Ovary (tissue), 9 donors: ENCODE results near the gene NRCAM. TPM values are rescaled to one million over a fixed set of nuclear protein-coding genes. Genes with fewer than 3 reads are reported as not detected.

Experiments
- DNase-seq, 5 donors: peaks; one replicate each; pipeline ENCODE4 v3.0.0-alpha.2; 2019 to 2020
- H3K27ac ChIP-seq, 2 donors: fragments of 200-600 bp; one replicate each; pipeline versions ENCODE4 v1.5.1 to v1.8.0; 2019 to 2022
- H3K27me3 ChIP-seq: fragments of 200-600 bp; one replicate; pipeline ENCODE4 v1.8.0; 2022
- H3K36me3 ChIP-seq: fragments of 200-600 bp; sonication (generic); one replicate; pipeline ENCODE4 v1.5.1; 2019
- H3K4me1 ChIP-seq: one replicate; pipeline ENCODE4 v1.8.1; 2013; ENCODE audit warnings: mild to moderate bottlenecking, moderate library complexity; ENCODE audit not compliant: insufficient read depth
- H3K4me3 ChIP-seq: fragments of 200-600 bp; sonication (generic); one replicate; pipeline ENCODE4 v1.5.1; 2017
- H3K9me3 ChIP-seq, 2 donors: fragments of 200-600 bp in 1 of 2; sonication (generic) in 1 of 2; one replicate each; pipeline versions ENCODE4 v1.5.1 to v1.8.1; 2013 to 2019; ENCODE audit warnings: mild to moderate bottlenecking in 1 of 2, moderate library complexity in 1 of 2
- EP300 ChIP-seq: sonication (generic); formaldehyde crosslinking; IDR thresholded peaks from one replicate; pipeline ENCODE4 v1.6.1; 2017; ENCODE audit warnings: antibody characterized with exemption
- POLR2A ChIP-seq: fragments of 450-650 bp; IDR thresholded peaks from one replicate; pipeline ENCODE4 v1.6.1; 2017; ENCODE audit warnings: antibody characterized with exemption, mild to moderate bottlenecking, moderate library complexity
- WGBS, 3 donors: extraction: QIAGEN DNeasy Blood & Tissue Kit in 1 of 3; methylation state at CpG; one replicate each; pipeline versions ENCODE4 v1.1.5 to v1.1.7; 2013 to 2017; 5-methylcytosine and 5-hydroxymethylcytosine counted together
- intact Hi-C, 4 donors: fragments of 100-400 bp; cut with DNase I; formaldehyde crosslinking; loops; one replicate each; pipeline versions ENCODE4 v1.11.0 to v1.15.1; 2022 to 2023
- polyA plus RNA-seq, 2 donors: library from polyadenylated mRNA; stranded (reverse); fragments of 200-250 nt in 1 of 2; fragments of 350-450 nt in 1 of 2; fragmentation: Illumina TruSeq in 1 of 2; extraction: RNeasy Lipid Tissue Mini Kit (QIAGEN cat#74804) in 1 of 2; gene quantifications; one replicate each; pipeline ENCODE4 v1.2.3, GENCODE V29; 2013 to 2014
- total RNA-seq, 7 donors: library from RNA; depleted of rRNA in 2 of 7; stranded (reverse); fragments of >200 nt in 2 of 7; fragmentation: NEBNext Ultra II Directional in 3 of 7; extraction: Animal tissue kit (Norgen Biotek cat#: 25700) in 3 of 7; gene quantifications; one replicate each; pipeline versions ENCODE4 v1.1.0 to v1.2.4, GENCODE V29; 2016 to 2023
- TF ChIP-seq, protein P1 (sequence below), 3 donors: fragments of 450-650 bp in 2 of 3; fragments of 200-600 bp in 1 of 3; IDR thresholded peaks; one replicate each; pipeline versions ENCODE4 v1.5.1 to v1.8.0; 2016 to 2022; ENCODE audit warnings: antibody characterized with exemption in 3 of 3, mild to moderate bottlenecking in 1 of 3
- donor health status: DM: no; HTN: no; CAD: no; lungs with moderate emphysema.
- donor health status: DM: no; HTN: no; CAD: no.
- donor health status: Bipolar disorder and iron deficiency.
- donor health status: DM: yes; HTN: yes; CAD: no.
- donor health status: DM: no; HTN: no; CAD: no.
- donor health status: DM: yes; HTN: yes; CAD: no.

NRCAM gene
- total and polyA plus RNA-seq, 9 donors = 0.61 to 14.8 (median 2.8) TPM

DNA sequence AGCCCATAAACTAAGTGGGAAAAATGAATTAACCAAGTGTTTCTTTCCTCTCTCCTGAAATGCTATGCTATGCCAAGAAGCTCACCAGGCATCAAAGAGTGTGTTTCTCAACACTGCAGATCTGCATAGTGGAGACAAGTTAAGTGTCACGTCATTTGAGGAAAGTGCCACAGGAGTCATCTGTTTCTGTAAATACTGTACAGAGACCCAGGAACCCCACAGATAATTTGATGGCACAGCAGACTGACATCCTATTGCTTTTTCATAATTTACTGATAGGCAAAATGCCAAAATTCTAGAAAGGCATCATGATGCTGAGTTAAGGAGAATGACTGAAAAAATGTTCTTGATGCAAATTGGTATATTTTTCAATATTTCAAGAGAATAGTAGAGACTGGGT is 124.3 kb downstream of the NRCAM start:
- intact Hi-C loops = no loop called here
- H3K4me3 ChIP-seq = no peak overlapping the region
- no peak overlapping the region for H3K27ac ChIP-seq
- no peaks in the 10 kb centered on the region for H3K9me3 ChIP-seq
- no peaks in the 10 kb centered on the region for H3K36me3 ChIP-seq
- TF ChIP-seq, protein P1, sequence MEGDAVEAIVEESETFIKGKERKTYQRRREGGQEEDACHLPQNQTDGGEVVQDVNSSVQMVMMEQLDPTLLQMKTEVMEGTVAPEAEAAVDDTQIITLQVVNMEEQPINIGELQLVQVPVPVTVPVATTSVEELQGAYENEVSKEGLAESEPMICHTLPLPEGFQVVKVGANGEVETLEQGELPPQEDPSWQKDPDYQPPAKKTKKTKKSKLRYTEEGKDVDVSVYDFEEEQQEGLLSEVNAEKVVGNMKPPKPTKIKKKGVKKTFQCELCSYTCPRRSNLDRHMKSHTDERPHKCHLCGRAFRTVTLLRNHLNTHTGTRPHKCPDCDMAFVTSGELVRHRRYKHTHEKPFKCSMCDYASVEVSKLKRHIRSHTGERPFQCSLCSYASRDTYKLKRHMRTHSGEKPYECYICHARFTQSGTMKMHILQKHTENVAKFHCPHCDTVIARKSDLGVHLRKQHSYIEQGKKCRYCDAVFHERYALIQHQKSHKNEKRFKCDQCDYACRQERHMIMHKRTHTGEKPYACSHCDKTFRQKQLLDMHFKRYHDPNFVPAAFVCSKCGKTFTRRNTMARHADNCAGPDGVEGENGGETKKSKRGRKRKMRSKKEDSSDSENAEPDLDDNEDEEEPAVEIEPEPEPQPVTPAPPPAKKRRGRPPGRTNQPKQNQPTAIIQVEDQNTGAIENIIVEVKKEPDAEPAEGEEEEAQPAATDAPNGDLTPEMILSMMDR (IDR thresholded peaks at IDR 0.05) = no peak
- no peak for TF ChIP-seq POLR2A
- no peak for TF ChIP-seq EP300
- DNase-seq = no peak
- H3K27me3 ChIP-seq = no peaks in the 10 kb centered on the region
- no peaks in the 10 kb centered on the region for H3K4me1 ChIP-seq
- 68 to 77% (median 73%) methylated on average over 1 of the region's 1 CpG for WGBS, 3 donors

DNA sequence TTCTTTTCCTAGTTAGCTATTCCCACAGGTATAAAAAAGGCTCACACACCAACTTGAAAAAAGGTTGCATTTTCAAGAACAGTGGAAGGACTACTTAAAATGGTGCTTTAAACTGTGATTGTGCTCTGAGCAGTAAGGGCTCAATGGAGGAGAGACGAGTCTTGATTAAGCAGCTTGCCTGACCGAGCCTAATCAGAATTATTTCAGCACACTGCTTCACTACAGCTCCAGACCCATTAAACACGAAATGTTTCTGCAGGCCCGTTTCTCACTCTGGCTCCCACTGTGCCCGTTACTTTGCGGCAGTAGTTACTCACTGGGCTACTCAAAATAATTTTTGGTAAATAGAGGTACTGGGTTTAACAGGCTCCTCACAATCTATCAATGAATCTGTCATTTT is 126.0 kb downstream of the NRCAM start:
- no peaks in the 10 kb centered on the region for H3K9me3 ChIP-seq
- no peaks in the 10 kb centered on the region for H3K36me3 ChIP-seq
- H3K4me3 ChIP-seq = no peak overlapping the region
- intact Hi-C loops = no loop called here
- H3K27ac ChIP-seq = no peak overlapping the region
- no peaks in the 10 kb centered on the region for H3K27me3 ChIP-seq
- no peaks in the 10 kb centered on the region for H3K4me1 ChIP-seq
- TF ChIP-seq, protein P1 (IDR thresholded peaks at IDR 0.05) = no peak
- TF ChIP-seq POLR2A = no peak
- TF ChIP-seq EP300 = no peak
- 93 to 97% (median 94%) methylated on average over 6 of the region's 6 CpGs for WGBS, 3 donors
- no peak for DNase-seq

DNA sequence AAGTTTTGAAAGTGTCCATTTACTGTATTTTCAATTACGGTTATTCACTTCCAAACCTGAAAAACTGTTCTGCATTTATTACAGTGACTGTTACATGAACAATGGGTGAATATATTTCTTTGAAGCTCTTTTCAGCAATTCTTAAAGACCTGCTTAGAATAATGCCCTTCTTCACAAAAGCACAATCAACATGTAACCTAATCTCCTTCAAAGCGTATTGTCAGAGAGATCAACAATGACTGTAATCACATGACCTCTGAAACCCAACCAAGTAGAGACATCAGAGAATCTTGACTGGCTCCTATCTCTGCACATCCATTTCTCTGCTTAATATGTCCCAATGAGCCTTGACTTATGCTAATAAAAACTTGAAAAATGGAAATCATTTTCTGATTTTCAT is 126.7 kb downstream of the NRCAM start:
- no peak for DNase-seq
- Histone ChIP-seq H3K27ac (no peak overlapping the region), H3K4me1 (no peaks in the 10 kb centered on the region), H3K36me3 (no peaks in the 10 kb centered on the region), H3K27me3 (no peaks in the 10 kb centered on the region), H3K4me3 (no peak overlapping the region), H3K9me3 (no peaks in the 10 kb centered on the region)
- intact Hi-C loops = no loop called here
- 89 to 95% (median 92%) methylated on average over 2 of the region's 2 CpGs for WGBS, 3 donors
- TF ChIP-seq POLR2A = no peak
- no peak for TF ChIP-seq EP300
- TF ChIP-seq, protein P1 (IDR thresholded peaks at IDR 0.05) = no peak

DNA sequence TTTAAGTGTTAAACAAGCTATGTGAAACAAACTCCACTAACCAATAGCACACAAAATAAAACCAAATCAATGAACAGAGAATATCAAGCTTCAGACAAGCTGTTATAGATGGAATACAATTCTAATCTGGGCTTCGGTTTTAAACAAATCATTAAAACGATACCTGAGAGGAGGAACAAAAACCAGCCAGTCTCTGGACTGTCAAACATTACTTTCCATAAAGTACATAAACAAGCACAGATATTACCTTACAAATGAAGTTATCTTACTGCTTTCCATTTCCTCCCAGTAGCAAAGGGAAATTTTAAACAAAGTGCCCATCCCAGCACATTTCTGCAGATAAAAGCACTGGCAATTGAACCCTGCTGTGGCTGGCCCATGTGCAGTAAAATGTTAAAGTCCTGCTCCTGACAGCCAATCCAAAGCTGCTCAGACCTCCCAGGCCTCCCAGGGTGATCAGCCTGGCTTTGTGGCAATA is 128.0 kb downstream of the NRCAM start:
- Histone ChIP-seq H3K36me3 (no peaks in the 10 kb centered on the region), H3K4me1 (no peaks in the 10 kb centered on the region), H3K4me3 (no peak overlapping the region), H3K27ac (no peak overlapping the region), H3K27me3 (no peaks in the 10 kb centered on the region), H3K9me3 (no peaks in the 10 kb centered on the region)
- intact Hi-C loops = no loop called here
- 17 to 35% (median 33%) methylated on average over 2 of the region's 2 CpGs for WGBS, 3 donors
- DNase-seq = no peak
- TF ChIP-seq, protein P1 (IDR thresholded peaks at IDR 0.05) = no peak
- TF ChIP-seq POLR2A (no peak), EP300 (no peak)
